Measurements from ENCODE around the gene NCLN.

DNA sequence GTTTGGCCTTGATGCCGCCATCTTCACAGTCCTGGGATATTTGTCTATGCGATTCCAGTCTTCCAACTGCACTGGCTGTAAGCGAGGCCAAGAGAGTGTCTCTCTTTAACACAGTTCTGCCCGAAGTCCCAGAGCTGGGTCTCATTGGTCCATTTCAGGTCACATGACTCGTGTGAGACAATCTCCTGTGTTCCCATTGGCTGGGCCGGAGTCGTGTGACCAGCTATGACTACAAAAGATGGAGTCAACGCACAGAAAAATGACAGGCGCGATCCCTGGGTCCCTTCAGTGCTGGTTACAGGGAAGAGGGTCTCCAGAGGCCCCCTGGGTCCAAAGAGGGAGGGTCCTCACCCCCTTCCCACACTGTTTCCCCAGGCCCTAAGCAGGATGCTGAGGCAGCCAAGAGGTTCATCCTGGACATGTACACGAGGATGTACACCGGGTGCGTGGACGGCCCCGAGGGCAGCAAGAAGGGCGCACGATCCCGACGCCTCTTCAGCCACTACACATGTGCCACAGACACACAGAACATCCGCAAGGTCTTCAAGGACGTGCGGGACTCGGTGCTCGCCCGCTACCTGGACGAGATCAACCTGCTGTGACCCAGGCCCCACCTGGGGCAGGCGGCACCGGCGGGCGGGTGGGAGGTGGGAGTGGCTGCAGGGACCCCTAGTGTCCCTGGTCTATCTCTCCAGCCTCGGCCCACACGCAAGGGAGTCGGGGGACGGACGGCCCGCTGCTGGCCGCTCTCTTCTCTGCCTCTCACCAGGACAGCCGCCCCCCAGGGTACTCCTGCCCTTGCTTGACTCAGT is 23.1 kb upstream of the NCLN start:
- no peak for TF ChIP-seq EZH2 (IDR thresholded peaks at IDR 0.05; ENCODE audit: low read length, missing control alignments)
- TF ChIP-seq, protein P1, sequence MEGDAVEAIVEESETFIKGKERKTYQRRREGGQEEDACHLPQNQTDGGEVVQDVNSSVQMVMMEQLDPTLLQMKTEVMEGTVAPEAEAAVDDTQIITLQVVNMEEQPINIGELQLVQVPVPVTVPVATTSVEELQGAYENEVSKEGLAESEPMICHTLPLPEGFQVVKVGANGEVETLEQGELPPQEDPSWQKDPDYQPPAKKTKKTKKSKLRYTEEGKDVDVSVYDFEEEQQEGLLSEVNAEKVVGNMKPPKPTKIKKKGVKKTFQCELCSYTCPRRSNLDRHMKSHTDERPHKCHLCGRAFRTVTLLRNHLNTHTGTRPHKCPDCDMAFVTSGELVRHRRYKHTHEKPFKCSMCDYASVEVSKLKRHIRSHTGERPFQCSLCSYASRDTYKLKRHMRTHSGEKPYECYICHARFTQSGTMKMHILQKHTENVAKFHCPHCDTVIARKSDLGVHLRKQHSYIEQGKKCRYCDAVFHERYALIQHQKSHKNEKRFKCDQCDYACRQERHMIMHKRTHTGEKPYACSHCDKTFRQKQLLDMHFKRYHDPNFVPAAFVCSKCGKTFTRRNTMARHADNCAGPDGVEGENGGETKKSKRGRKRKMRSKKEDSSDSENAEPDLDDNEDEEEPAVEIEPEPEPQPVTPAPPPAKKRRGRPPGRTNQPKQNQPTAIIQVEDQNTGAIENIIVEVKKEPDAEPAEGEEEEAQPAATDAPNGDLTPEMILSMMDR (conservative IDR thresholded peaks at IDR 0.05 in 1 of 2, IDR thresholded peaks at IDR 0.05 in 1 of 2; ENCODE audit: low read depth in 1 of 2, low read length in 2 of 2) = no peak
